Measurements from ENCODE around the gene AGPAT2. TPM values are rescaled to one million over a fixed set of nuclear protein-coding genes. Genes with fewer than 3 reads are reported as not detected.

Gene AGPAT2
- total RNA-seq, 1 donor from 2014 or later = 36.4 TPM

DNA sequence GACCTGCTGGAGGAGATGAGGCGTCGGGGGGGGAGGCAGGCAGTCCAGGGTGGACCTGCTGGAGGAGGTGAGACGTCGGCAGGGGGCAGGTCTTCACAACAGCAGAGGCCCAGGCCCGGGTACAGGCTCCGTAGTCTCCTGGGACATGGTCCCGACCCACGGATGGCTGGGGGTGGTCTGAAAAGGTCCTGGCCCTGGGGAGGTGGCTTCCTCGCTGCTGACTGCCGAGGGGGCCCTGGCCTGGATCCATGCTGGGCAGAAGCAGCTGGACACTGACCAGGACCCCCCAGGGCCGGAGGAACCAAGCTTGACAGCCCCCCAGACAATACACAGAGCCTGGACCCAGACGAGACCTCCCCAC lies 16.0 kb downstream of the AGPAT2 start:
- no peak overlapping the region for H3K4me3 Mint-ChIP-seq (ENCODE audit: unreplicated experiment)
- TF ChIP-seq, protein P1, sequence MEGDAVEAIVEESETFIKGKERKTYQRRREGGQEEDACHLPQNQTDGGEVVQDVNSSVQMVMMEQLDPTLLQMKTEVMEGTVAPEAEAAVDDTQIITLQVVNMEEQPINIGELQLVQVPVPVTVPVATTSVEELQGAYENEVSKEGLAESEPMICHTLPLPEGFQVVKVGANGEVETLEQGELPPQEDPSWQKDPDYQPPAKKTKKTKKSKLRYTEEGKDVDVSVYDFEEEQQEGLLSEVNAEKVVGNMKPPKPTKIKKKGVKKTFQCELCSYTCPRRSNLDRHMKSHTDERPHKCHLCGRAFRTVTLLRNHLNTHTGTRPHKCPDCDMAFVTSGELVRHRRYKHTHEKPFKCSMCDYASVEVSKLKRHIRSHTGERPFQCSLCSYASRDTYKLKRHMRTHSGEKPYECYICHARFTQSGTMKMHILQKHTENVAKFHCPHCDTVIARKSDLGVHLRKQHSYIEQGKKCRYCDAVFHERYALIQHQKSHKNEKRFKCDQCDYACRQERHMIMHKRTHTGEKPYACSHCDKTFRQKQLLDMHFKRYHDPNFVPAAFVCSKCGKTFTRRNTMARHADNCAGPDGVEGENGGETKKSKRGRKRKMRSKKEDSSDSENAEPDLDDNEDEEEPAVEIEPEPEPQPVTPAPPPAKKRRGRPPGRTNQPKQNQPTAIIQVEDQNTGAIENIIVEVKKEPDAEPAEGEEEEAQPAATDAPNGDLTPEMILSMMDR (IDR thresholded peaks at IDR 0.05) = no peak

DNA sequence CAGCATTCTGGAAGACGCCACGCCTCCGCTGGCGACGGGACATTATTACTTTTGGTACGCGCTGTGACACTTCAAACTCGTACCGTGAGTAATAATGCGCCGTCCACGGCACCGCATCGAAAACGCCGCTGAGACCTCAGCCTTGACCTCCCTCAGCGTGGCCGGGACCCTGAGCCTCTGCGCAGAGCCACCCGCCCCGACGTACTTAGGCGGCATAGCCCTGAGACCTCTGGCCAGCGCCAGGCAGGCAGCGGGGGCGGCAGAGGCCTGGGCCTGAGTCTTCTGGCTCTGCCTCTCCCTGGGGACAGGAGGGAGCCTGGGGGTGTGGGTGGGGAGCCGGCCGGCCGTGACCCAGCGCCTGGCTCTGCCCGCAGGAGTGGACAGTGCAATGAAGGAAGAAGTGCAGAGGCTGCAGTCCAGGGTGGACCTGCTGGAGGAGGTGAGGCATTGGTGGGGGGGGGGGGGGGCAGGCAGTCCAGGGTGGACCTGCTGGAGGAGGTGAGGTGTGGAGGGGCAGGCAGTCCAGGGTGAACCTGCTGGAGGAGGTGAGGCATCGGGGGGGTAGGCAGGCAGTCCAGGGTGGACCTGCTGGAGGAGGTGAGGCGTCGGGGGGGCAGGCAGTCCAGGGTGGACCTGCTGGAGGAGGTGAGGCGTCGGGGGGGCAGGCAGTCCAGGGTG lies 16.5 kb downstream of the AGPAT2 start:
- Mint-ChIP-seq H3K9me3 (ENCODE audit: unreplicated experiment) (no peaks in the 10 kb centered on the region), H3K36me3 (ENCODE audit: unreplicated experiment) (peaks cover 2% of the 10 kb centered on the region), H3K4me3 (ENCODE audit: unreplicated experiment) (no peak overlapping the region), H3K4me1 (ENCODE audit: unreplicated experiment) (peaks cover 11% of the 10 kb centered on the region), H3K27ac (ENCODE audit: unreplicated experiment) (no peak overlapping the region), H3K27me3 (ENCODE audit: unreplicated experiment) (no peaks in the 10 kb centered on the region)
- DNase-seq (ENCODE audit: extremely low spot score, unreplicated experiment) = no peak
- TF ChIP-seq, protein P1 (IDR thresholded peaks at IDR 0.05) = no peak

More for the DNA sequence above, 16.0 kb downstream of the AGPAT2 start:
- H3K4me1 Mint-ChIP-seq (ENCODE audit: unreplicated experiment) = peaks cover 11% of the 10 kb centered on the region
- no peak overlapping the region for H3K27ac Mint-ChIP-seq (ENCODE audit: unreplicated experiment)
- no peaks in the 10 kb centered on the region for H3K9me3 Mint-ChIP-seq (ENCODE audit: unreplicated experiment)
- H3K27me3 Mint-ChIP-seq (ENCODE audit: unreplicated experiment) = no peaks in the 10 kb centered on the region
- no peak for DNase-seq (ENCODE audit: extremely low spot score, unreplicated experiment)
- H3K36me3 Mint-ChIP-seq (ENCODE audit: unreplicated experiment) = peaks cover 2% of the 10 kb centered on the region

DNA sequence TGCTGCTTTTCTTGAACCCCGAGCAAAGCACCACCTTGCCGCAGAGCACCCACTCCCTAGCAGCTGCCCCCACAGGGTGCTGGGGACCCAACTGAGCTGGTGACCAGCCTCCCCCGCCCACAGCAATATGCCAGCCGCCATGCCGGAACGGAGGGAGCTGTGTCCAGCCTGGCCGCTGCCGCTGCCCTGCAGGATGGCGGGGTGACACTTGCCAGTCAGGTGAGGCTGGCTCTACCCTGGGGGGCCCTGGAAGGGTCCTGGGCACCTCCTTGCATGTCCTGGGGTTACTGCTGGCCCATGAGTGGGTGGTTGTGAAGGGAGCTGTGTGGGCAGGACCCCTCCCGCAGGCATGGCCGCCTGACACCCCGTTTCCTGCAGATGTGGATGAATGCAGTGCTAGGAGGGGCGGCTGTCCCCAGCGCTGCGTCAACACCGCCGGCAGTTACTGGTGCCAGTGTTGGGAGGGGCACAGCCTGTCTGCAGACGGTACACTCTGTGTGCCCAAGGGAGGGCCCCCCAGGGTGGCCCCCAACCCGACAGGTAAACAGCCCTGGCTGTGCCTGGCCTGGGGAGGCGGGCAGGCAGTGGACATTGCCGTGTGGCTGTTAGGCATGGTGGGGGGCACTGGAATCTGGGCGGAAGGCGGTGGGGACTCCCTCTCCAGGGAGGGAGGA lies 17.3 kb downstream of the AGPAT2 start:
- Mint-ChIP-seq H3K27ac (ENCODE audit: unreplicated experiment) (no peak overlapping the region), H3K9me3 (ENCODE audit: unreplicated experiment) (no peaks in the 10 kb centered on the region), H3K27me3 (ENCODE audit: unreplicated experiment) (no peaks in the 10 kb centered on the region), H3K4me3 (ENCODE audit: unreplicated experiment) (no peak overlapping the region), H3K36me3 (ENCODE audit: unreplicated experiment) (peaks cover 2% of the 10 kb centered on the region), H3K4me1 (ENCODE audit: unreplicated experiment) (peaks cover 13% of the 10 kb centered on the region)
- no peak for DNase-seq (ENCODE audit: extremely low spot score, unreplicated experiment)
- TF ChIP-seq, protein P1 (IDR thresholded peaks at IDR 0.05) = no peak

DNA sequence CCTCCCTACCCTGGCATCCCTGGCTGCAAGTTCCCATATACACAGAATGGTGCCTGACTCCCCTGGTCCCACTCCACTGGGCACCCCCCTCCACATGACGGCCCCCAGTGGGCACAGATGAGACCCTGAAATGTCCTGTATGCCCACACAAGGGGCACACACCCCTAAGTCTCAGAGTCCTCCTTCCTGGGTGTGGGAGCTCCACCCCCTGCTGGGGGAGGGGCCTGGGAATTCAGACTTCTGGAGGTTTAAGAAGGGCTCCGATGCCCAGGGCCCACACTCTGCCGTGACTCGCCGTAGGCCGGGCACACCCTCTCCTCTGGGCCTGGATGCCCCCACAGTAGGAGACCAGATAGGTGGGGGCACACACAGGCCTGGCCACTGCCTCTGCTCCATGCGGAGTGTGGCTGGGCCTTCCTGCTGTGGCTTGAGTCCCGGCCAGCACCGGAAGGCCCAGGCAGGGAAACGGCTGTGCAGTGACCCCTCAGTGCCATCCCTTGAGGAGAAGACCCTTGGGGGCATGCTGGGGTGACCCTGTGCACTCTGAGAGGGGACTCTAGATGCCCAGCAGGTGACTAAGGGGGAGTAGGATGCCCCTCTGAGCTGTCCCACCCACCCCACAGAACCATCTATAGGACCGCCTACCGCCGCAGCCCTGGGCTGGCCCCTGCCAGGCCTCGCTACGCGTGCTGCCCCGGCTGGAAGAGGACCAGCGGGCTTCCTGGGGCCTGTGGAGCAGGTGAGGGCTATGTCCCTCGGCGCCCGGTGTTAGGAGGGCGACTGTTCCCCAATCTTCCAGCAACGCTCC lies 18.1 kb downstream of the AGPAT2 start:
- Mint-ChIP-seq H3K9me3 (ENCODE audit: unreplicated experiment) (no peaks in the 10 kb centered on the region), H3K27ac (ENCODE audit: unreplicated experiment) (no peak overlapping the region), H3K36me3 (ENCODE audit: unreplicated experiment) (peaks cover 2% of the 10 kb centered on the region), H3K4me3 (ENCODE audit: unreplicated experiment) (no peak overlapping the region), H3K4me1 (ENCODE audit: unreplicated experiment) (peaks cover 13% of the 10 kb centered on the region), H3K27me3 (ENCODE audit: unreplicated experiment) (no peaks in the 10 kb centered on the region)
- TF ChIP-seq, protein P1 (IDR thresholded peaks at IDR 0.05) = no peak
- no peak for DNase-seq (ENCODE audit: extremely low spot score, unreplicated experiment)

All from osteocyte (in vitro differentiated cells).